Epithelial cell of esophagus (primary cell): ENCODE data around the gene SUGP2.

Experiments used
- DNase-seq: peaks from one replicate; pipeline ENCODE4 v3.0.0; 2010; ENCODE audit warnings: low read depth
- H3K4me3 ChIP-seq: 2 replicates; pipeline ENCODE4 v1.5.1; 2011; ENCODE audit warnings: mild to moderate bottlenecking, low read length, control low read depth
- CTCF ChIP-seq: IDR thresholded peaks from 2 replicates; pipeline ENCODE4 v1.5.1; 2011; ENCODE audit warnings: low read depth, mild to moderate bottlenecking, low read length, control low read depth, inconsistent platforms; ENCODE audit not compliant: insufficient read depth; ENCODE audit errors: missing control alignments

Gene SUGP2

GRCh38 chr19:19049406-19049805 is 16.1 kb upstream of the SUGP2 start:
- no peak for TF ChIP-seq CTCF
- DNase-seq = peak; percentile 45
- H3K4me3 ChIP-seq = no peak overlapping the region

- TF ChIP-seq CTCF = no peak
- DNase-seq = no peak
- H3K4me3 ChIP-seq = no peak overlapping the region
Measured at GRCh38 chr19:19043881-19044280, 10.6 kb upstream of the SUGP2 start.

GRCh38 chr19:19043481-19043880 is 10.2 kb upstream of the SUGP2 start:
- TF ChIP-seq CTCF = no peak
- no peak overlapping the region for H3K4me3 ChIP-seq
- DNase-seq = no peak

GRCh38 chr19:19042732-19043280 is 9.5 kb upstream of the SUGP2 start:
- no peak for DNase-seq
- H3K4me3 ChIP-seq = no peak overlapping the region
- TF ChIP-seq CTCF = no peak

GRCh38 chr19:19040417-19040816 is 7.1 kb upstream of the SUGP2 start:
- DNase-seq = peak; percentile 55
- TF ChIP-seq CTCF = no peak

GRCh38 chr19:19039901-19040300 is 6.6 kb upstream of the SUGP2 start:
- DNase-seq = no peak
- peak; percentile 2 for TF ChIP-seq CTCF

More at GRCh38 chr19:19040417-19040816, 7.1 kb upstream of the SUGP2 start:
- H3K4me3 ChIP-seq = no peak overlapping the region

GRCh38 chr19:19034204-19034624 is 897 bp upstream of the SUGP2 start:
- TF ChIP-seq CTCF = no peak
- peak; percentile 85 for DNase-seq

More at GRCh38 chr19:19039901-19040300, 6.6 kb upstream of the SUGP2 start:
- H3K4me3 ChIP-seq = no peak overlapping the region

More at GRCh38 chr19:19034204-19034624, 897 bp upstream of the SUGP2 start:
- H3K4me3 ChIP-seq = peak overlapping the region; percentile 69
